ENCODE data around the gene ENTPD6.

The ENTPD6 gene

DNA sequence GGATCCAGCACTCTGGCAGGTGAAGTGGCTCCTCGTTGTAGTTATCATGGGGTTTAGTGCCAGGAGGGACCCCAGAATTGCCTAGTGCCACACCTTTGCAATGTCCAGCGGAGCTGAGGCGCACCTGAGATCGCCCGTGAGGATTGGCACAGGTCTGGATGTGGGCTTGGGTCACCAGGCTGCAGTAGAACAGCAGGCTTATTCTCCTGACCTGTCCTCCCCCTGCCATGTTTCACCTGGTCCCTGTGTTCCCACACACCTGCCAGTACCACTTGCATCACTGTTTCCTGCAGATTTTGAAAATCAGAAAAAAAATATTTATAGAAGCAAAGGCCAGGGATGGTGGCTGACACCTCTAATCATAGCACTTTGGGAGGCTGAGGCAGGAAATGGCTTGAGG is 16.7 kb downstream of the ENTPD6 start:
- no peak for TF ChIP-seq GATA3 (IDR thresholded peaks at IDR 0.05; ENCODE audit: low read depth, low read length)
- no peak for TF ChIP-seq GATA2 (IDR thresholded peaks at IDR 0.05; ENCODE audit: low read depth, low read length)

DNA sequence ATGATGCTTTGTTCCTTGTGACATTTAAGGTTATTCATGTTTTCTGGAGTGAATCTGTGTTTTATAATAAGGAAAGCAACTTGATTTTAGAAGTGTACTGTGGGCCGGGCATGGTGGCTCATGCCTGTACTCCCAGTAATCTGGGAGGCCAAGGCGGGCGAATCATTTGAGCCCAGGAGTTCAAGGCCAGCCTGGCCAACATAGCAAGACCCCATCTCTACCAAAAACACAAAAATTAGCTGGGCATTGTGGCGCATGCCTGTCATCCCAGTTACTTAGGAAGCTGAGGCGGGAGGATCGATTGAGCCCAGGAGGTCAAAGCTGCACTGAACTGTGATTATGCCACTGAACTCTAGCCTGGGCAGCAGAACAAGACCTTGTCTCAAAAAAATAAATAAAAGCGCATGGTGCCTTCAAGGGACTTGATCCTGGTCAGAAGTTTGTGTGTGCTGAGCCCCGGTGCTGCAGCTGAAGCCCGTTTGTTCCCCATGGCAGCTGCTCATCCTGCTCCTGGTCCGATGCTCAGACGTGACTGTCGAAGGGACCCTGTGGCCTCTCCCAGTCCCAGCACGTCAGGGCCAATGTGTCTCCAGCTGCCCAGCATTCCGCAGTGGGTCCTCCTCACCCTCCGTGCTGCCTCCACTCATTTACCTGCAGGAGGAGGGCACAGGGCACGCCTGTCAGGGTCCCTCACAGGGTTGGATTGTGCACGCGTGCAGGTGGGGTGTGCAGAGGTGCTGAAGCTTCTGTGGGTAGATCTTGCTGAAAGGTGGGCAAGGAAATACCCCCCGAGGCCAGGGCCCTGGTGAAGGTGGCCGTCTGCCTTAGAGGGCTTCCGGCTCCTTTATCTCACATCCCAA is 18.3 kb downstream of the ENTPD6 start:
- TF ChIP-seq GATA2 (IDR thresholded peaks at IDR 0.05; ENCODE audit: low read depth, low read length) (no peak), GATA3 (IDR thresholded peaks at IDR 0.05; ENCODE audit: low read depth, low read length) (no peak)

GRCh38 chr20:25214426-25214790 is 18.9 kb downstream of the ENTPD6 start:
- no peak for TF ChIP-seq GATA2 (IDR thresholded peaks at IDR 0.05; ENCODE audit: low read depth, low read length)
- TF ChIP-seq GATA3 (IDR thresholded peaks at IDR 0.05; ENCODE audit: low read depth, low read length) = no peak

DNA sequence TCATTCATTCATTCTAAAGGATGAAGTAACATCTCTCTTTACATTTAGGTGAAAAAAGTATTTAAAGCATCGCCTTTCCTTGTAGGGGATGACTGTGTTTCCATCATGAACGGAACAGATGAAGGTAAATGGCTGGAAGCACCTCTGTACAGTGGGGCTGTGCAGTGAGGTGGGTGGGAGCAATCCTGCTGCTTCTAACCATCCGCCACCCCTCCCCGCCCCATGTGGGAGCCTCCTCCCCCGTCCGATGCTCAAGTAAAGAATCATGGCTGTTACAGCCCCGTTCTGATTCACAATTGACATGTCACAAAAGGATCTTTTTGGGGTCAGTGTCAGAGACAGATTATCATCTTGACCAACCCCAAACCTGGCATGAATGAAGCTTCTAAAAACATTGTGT is 19.3 kb downstream of the ENTPD6 start:
- TF ChIP-seq GATA3 (IDR thresholded peaks at IDR 0.05; ENCODE audit: low read depth, low read length) = no peak
- TF ChIP-seq GATA2 (IDR thresholded peaks at IDR 0.05; ENCODE audit: low read depth, low read length) = no peak

GRCh38 chr20:25215521-25215920 is 20.0 kb downstream of the ENTPD6 start:
- no peak for TF ChIP-seq GATA3 (IDR thresholded peaks at IDR 0.05; ENCODE audit: low read depth, low read length)
- no peak for TF ChIP-seq GATA2 (IDR thresholded peaks at IDR 0.05; ENCODE audit: low read depth, low read length)

- no peak for TF ChIP-seq GATA3 (IDR thresholded peaks at IDR 0.05; ENCODE audit: low read depth, low read length)
- no peak for TF ChIP-seq GATA2 (IDR thresholded peaks at IDR 0.05; ENCODE audit: low read depth, low read length)
Measured at GRCh38 chr20:25216199-25216945, 20.9 kb downstream of the ENTPD6 start.

DNA sequence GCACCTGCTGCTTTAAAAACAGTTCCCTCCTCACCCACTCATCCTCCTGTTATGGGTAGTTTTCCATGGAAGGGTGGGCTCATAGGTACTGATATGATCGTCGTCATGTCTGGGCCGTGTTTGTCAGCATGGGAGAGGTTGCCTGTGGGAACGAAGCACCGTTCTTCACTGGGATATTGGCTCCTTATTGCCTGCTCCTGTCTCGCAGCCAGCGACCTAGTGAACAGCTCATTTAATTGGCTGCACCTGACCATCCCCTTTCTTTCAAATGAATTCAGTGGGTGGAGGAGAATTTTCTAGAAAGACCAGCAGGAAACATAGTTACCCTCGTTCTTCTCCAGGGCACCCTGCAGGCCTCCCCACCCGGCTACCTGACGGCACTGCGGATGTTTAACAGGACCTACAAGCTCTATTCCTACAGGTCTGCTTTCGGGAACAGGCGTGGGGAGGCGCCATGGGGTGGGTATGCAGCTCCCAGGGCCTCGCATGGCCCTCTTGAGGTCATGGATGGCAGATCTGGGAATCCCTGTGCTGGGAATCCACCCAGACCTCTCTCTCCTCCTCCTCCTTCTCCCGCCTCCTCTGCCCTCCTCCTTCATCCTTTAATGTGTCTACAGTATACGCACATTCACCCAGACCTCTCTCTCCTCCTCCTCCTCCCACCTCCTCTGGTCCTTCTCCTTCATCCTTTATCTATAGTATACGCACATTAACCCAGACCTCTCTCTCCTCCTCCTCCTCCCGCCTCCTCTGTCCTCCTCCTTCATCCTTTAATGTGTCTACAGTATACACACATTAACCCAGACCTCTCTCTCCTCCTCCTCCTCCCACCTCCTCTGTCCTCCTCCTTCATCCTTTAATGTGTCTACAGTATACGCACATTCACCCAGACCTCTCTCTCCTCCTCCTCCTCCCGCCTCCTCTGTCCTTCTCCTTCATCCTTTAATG is 21.9 kb downstream of the ENTPD6 start:
- TF ChIP-seq GATA3 (IDR thresholded peaks at IDR 0.05; ENCODE audit: low read depth, low read length) = no peak
- TF ChIP-seq GATA2 (IDR thresholded peaks at IDR 0.05; ENCODE audit: low read depth, low read length) = no peak

GRCh38 chr20:25218109-25218486 is 22.6 kb downstream of the ENTPD6 start:
- TF ChIP-seq GATA3 (IDR thresholded peaks at IDR 0.05; ENCODE audit: low read depth, low read length) (no peak), GATA2 (IDR thresholded peaks at IDR 0.05; ENCODE audit: low read depth, low read length) (no peak)

GRCh38 chr20:25218492-25218891 is 23.0 kb downstream of the ENTPD6 start:
- TF ChIP-seq GATA2 (IDR thresholded peaks at IDR 0.05; ENCODE audit: low read depth, low read length) (no peak), GATA3 (IDR thresholded peaks at IDR 0.05; ENCODE audit: low read depth, low read length) (no peak)

- no peak for TF ChIP-seq GATA3 (IDR thresholded peaks at IDR 0.05; ENCODE audit: low read depth, low read length)
- no peak for TF ChIP-seq GATA2 (IDR thresholded peaks at IDR 0.05; ENCODE audit: low read depth, low read length)
Measured at GRCh38 chr20:25219365-25219764, 23.9 kb downstream of the ENTPD6 start.

GRCh38 chr20:25220021-25220730 is 24.7 kb downstream of the ENTPD6 start:
- TF ChIP-seq GATA3 (IDR thresholded peaks at IDR 0.05; ENCODE audit: low read depth, low read length) (no peak), GATA2 (IDR thresholded peaks at IDR 0.05; ENCODE audit: low read depth, low read length) (no peak)

DNA sequence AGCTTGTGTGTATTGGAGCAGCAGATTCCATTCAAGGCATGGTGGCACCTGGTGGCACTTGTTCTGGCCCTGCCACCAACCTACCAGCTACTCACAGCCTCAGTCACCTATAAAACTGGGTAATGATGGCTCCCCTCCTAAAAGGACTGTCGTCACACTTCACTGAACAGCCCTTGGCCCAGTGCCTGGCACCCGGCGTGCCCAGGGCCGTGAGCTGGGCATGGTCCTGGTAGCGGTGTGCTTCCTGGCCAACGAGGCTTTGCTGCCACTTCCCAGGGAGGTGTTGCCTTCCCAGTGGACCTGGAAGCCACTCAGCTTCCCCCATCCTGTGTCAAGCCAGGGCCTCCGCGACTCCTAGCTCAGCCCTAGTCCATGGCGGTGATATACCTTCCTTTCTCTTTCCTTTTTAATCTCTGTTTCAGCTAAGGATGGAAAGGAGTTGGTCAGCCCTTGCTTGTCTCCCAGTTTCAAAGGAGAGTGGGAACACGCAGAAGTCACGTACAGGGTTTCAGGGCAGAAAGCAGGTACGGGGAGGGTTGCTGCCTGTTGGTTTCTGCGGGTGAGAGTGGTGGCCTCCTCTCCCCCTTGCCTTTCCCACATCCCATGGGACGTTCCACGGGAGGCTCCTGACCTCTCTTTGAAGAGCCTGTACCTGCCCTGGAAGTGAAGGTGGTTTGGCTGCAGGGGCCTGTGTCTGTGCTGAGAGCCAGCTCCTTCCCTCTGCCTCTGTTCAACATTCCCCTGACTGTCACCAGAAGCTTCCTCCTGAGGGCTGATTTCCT is 25.5 kb downstream of the ENTPD6 start:
- TF ChIP-seq GATA3 (IDR thresholded peaks at IDR 0.05; ENCODE audit: low read depth, low read length) (no peak), GATA2 (IDR thresholded peaks at IDR 0.05; ENCODE audit: low read depth, low read length) (no peak)
